ENCODE results near the gene CHD8. TPM values are rescaled to one million over a fixed set of nuclear protein-coding genes. Genes with fewer than 3 reads are reported as not detected.

Gene CHD8
- total RNA-seq, 1 experiment from 2014 or later = 55.9 TPM

DNA sequence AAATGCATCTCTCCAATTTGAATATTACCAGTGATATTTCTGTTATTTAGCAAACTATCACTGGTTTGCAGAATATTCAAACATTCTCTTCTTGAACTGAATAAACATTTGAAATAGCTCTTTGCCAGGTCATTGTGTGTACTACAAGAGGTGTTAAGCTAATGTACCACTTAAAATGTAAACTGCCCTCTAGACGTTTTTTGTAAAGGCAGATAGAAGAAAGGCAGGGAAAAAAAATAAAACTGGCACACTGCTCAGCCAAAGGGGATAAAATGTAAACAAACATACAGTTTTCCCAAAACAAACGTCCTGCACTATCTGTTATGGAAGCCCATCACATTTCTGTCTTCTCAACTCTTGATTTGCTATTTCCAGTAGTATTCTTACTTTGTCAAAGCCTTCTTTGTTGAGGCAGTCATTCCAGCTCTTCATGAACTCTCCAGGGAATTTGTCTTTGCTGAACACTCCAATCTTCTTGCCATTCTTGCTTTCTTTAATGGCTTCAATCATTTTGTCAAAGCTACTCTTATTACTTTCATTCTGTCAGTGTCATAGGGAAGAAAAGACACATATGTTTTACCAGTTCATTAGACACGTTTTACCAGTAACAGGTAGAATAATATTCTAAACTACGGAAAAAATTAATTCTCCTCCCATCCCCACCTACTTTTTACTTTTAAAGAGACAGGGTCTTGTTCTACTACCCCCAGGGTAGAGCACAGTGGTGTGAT, 85.8 kb downstream of the CHD8 start:
- DNase-seq (ENCODE audit: low read depth) = no peak

DNA sequence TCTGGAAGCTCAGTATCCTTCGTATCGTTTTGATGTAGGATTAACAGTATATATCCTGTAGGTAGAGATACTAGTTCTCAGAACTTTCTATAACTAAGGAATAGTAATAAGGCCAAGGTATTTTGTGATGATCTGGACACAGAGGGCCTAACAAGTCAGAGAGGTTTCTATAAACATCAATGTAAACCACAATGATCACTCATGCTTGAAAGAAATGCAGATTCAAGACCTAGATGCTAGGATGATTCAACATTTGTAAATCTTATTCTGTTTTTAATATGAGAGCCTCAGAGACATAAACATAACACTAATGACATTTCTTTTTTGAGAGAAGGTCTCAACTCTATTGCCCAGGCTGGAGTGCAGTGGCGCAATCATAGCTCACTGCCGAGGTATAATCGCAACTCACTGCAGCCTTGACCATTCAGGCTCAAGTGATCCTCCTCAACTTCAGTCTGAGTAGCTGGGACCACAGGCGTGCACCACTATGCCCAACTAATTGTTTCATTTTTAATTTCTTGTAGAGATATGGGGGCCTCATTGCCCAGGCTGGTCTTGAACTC, 88.3 kb downstream of the CHD8 start:
- peak; percentile 31 for DNase-seq (ENCODE audit: low read depth)

DNA sequence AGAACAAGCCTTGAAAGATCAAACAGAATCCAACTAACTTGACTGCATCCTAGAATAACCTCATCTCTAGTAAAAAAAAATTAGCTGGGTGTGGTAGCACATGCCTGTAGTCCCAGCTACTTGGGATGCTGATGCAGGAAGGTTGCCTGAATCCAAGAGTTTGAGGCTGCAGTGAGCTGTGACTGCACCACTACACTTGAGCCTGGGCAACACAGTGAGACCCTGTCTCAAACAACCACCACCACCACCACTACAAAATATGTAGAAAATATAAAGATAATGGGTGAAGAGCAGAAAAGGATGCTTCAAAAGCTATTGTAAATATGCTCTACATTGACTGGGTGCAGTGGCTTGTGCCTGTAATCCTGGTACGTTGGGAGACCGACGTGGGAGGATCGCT, 99.4 kb downstream of the CHD8 start:
- DNase-seq (ENCODE audit: low read depth) = no peak

DNA sequence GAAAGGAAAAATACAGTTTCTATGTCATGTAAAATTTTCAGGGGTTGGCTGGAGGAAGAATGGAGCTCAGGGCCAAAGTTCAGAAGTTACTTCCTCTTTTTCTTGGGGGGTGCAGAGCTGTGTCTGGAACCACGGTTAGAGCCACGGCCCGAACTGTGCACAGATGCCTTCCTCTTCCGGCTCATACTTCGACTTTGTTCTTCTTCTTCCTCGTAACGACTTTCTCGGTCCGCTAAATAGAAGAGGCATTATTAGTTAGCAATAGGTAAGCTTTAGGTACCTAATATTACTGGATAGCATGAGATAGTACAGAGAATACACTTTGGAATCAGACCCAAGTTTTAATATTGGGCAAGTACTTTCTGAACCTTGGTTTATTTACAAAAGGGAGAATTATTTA, 103.3 kb downstream of the CHD8 start:
- no peak for DNase-seq (ENCODE audit: low read depth)

DNA sequence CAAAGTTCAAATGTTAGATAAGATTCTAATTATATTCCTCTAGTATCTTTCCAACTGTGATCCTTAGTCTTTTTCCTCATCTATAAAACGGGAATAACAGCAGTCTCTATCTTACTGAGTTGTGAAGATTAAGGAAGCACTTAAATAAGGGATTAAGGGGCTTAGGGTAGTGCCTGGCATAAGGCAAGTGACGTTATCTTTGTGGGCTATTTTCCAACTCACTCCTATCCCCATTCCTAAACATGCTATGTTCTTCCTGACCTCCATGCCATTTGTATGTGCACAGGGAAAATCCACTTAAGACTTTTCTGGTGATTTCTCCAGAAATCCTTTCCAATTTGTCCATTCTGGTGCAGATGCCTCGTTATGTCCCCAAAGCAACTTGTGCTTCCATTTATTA, 105.4 kb downstream of the CHD8 start:
- DNase-seq (ENCODE audit: low read depth) = no peak

DNA sequence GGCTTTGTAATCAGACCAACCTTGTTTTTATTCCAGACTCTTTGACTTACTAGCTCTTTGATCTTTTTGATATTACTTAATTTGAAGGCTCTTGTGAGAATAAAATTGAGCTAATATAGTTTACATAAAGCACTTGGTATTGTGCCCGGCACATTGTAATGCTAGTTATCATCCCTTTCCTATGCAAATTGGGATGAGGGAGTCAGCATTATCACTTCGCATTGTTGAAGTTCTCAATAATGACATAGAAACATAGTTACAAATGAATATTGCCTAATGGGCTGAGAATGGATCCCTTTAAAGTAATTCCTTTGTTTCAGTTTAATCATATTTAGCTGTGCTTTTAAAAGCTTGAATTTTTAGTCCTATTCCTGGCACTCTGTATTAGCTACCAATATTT, 108.7 kb downstream of the CHD8 start:
- no peak for DNase-seq (ENCODE audit: low read depth)

DNA sequence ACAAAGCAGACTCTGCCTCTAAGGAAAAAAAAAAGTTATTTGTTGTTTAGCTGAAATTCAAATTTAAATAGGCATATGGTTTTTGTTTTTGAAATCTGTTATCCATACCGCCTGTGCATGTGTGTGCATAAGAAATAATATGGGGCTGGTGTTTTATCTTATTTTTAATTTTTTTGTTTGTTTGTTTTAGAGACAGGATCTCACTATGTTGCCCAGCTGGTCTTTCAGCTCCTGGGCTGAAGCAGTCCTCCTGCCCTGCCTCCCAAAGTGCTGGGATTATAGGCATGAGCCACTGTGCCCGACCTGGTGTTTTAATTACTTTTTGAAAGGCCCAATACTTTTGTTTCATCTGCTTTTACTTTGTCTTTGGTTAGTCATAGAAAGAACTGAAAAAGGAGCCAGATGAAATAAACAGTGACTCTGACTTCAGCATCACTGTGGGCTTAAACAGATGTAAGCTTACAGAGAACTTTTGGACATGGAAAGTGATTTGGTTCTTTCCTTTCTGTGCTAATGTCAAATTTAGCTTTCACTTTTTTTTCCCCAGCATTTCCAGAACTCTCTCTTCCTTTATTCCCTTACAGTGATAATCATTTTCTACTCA, 109.3 kb downstream of the CHD8 start:
- peak; percentile 10 for DNase-seq (ENCODE audit: low read depth)

DNA sequence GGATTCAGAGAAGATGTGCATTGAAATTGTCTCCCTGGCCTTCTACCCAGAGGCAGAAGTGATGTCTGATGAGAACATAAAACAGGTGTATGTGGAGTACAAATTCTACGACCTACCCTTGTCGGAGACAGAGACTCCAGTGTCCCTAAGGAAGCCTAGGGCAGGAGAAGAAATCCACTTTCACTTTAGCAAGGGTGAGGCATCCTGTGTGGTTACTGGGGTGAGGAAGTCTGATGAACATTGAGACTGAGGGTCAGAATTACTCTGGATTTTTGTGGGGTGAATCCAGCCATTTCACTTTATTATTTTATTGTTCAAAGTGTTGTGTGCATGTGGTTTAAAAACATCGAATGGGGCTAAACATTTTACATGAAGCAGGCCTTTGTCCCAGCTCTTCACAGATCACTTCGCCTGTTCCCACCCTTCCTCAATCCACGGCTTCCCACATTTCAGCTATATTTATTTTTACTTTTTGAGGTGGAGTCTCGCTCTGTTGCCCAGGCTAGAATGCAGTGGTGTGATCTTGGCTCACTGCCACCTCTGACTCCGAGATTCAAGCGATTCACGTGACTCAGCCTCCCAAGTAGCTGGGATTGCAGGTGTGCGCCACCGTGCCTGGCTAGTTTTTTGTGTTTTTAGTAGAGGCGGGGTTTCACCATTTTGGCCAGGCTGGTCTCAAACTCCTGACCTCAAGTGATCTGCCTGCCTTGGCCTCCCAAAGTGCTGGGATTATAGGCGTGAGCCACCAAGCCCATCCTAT, 112.7 kb downstream of the CHD8 start:
- DNase-seq (ENCODE audit: low read depth) = peak; percentile 38

Other genes starting within 250 kb of the CHD8 start
- 821 and 1,019 TPM in 2 replicates for gene HNRNPC, start 186.7 kb downstream of the CHD8 start, total RNA-seq (2014; rRNA removed; shearing (Covaris generic))
- not detected in 2 replicates for gene RPGRIP1, start 176.0 kb downstream of the CHD8 start, total RNA-seq (2014; rRNA removed; shearing (Covaris generic))
- gene SUPT16H, start 72.1 kb downstream of the CHD8 start, total RNA-seq (2014; rRNA removed; shearing (Covaris generic)) = 76.9 and 115 TPM in 2 replicates
- gene RAB2B, start 20.8 kb upstream of the CHD8 start, total RNA-seq (2014; rRNA removed; shearing (Covaris generic)) = 22.6 and 28.2 TPM in 2 replicates
- 18.5 and 40.5 TPM in 2 replicates for gene TOX4, start 21.1 kb upstream of the CHD8 start, total RNA-seq (2014; rRNA removed; shearing (Covaris generic))
- gene METTL3, start 55.2 kb upstream of the CHD8 start, total RNA-seq (2014; rRNA removed; shearing (Covaris generic)) = 31.0 and 35.0 TPM in 2 replicates
- gene SALL2, start 70.2 kb upstream of the CHD8 start, total RNA-seq (2014; rRNA removed; shearing (Covaris generic)) = 1.1 and 2.3 TPM in 2 replicates
- gene OR10G3, start 124.0 kb upstream of the CHD8 start, total RNA-seq (2014; rRNA removed; shearing (Covaris generic)) = not detected in 2 replicates
- gene OR10G2, start 178.8 kb upstream of the CHD8 start, total RNA-seq (2014; rRNA removed; shearing (Covaris generic)) = not detected in 2 replicates
- not detected in 2 replicates for gene OR4E2, start 197.7 kb upstream of the CHD8 start, total RNA-seq (2014; rRNA removed; shearing (Covaris generic))
- gene OR4E1, start 217.7 kb upstream of the CHD8 start, total RNA-seq (2014; rRNA removed; shearing (Covaris generic)) = not detected in 2 replicates

All from M059J (cell line).